Esophagus muscularis mucosa (tissue), 3 donors: ENCODE measurements around the gene SLC9A5.

ENCODE experiments used
- CTCF ChIP-seq, 3 experiments: fragments of 200-600 bp in 2 of 3; fragments of 450-650 bp in 1 of 3; sonication (generic) in 2 of 3; IDR thresholded peaks; one replicate each; pipeline ENCODE4 v1.5.1; 2017 to 2019; ENCODE audit warnings: antibody characterized with exemption in 3 of 3, mild to moderate bottlenecking in 2 of 3, moderate library complexity in 1 of 3
- POLR2A ChIP-seq: fragments of 450-650 bp; IDR thresholded peaks from one replicate; pipeline ENCODE4 v1.6.1; 2017; ENCODE audit warnings: antibody characterized with exemption, moderate library complexity, mild to moderate bottlenecking, low read depth

DNA sequence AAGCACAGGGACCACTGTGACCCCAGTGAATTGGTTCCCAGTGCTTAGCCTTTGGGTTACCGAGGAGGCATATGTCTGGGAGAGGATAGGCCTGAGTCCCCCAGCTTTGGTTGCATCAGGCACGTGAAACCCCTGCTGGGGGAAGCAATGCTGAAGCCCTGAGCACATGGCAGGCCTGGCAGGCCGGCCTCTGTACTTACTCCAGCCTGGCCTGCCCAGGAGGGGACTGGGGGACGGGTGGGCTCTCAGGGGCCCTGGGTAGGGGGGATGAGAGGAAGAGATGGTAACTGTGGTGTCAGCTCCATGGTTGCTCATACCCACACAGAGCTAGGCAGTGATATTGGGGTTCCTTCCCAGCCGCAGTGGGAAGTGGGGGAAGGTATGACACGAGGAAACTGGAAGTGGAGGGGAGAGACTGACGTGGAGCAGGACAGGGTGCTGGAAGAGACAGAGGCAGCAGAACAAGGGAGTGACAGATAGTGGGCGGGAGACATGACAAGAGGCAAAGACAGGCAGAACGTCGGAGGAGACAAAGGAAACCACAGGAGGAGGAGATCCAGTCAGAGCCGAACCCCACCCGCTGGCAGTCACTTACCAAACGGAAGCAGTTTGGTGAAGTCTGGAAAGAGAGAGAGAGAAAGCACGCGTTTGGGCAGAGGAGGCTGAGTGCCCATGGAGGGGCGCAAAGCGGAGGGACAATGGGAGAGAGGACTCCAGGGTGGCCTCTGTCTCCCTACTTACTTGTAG is 12.8 kb upstream of the SLC9A5 start:
- TF ChIP-seq CTCF (IDR thresholded peaks at IDR 0.05) (no peak), POLR2A (no peak)
